GM12892 (cell line): ENCODE data around the gene NCR2.

Source experiments
- POLR2A ChIP-seq: IDR thresholded peaks from 2 replicates; pipeline ENCODE4 v1.6.1; 2011; ENCODE audit warnings: low read depth, low read length, control low read depth
- POLR2AphosphoS5 ChIP-seq: IDR thresholded peaks from 2 replicates; pipeline ENCODE4 v1.6.1; 2011; ENCODE audit warnings: low read depth, low read length, control low read depth

GRCh38 chr6:41372832-41373626, 37.6 kb downstream of the NCR2 start:
- TF ChIP-seq POLR2A (no peak), POLR2AphosphoS5 (no peak)
